NCI-H345 (cell line): ENCODE measurements around the gene CAPN2.
A peak's percentile ranks its signal among the peaks of the same experiment; 100 is the strongest.

Experiments used
- DNase-seq: peaks from one replicate; lab custom pipeline; 2025; lab: John Stamatoyannopoulos, UW

The CAPN2 gene

DNA sequence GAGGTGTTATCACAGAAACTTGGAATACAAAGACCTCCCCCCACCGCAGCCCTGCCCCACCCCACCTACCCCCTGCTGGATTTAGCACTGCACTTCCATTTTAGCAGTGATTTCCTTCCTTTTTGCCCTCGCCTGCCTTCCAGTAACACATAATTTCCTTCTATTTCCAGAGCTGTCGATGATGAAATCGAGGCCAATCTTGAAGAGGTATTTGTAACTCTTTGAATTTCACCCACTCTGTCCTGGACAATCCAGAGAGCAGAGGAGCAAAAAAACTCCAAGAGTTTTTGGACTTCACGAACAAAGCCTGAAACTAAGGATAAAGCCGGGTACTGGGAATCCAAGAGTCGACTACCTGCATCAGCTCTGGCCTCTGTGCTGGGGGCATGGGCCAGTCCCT, 49.1 kb downstream of the CAPN2 start:
- DNase-seq = no peak

- DNase-seq = no peak
Measured at GRCh38 chr1:223763251-223763650, 50.9 kb downstream of the CAPN2 start.

DNA sequence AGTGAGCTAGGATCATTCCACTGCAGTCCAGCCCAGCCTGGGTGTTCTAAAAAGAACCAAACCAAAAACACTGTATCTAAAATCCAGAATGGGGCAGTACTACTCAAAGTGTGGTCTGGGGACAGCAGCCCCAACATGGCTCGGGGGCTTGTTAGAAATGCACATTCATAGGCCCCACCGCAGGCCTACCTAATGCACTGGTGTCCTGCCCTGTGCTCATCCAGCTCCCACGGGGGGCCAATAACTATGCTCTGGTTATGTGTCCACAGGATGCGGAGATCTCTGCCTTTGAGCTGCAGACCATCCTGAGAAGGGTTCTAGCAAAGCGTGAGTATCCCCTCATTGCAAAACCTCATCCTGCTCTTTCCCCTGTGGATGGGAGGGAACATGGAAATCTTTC, 51.5 kb downstream of the CAPN2 start:
- no peak for DNase-seq

DNA sequence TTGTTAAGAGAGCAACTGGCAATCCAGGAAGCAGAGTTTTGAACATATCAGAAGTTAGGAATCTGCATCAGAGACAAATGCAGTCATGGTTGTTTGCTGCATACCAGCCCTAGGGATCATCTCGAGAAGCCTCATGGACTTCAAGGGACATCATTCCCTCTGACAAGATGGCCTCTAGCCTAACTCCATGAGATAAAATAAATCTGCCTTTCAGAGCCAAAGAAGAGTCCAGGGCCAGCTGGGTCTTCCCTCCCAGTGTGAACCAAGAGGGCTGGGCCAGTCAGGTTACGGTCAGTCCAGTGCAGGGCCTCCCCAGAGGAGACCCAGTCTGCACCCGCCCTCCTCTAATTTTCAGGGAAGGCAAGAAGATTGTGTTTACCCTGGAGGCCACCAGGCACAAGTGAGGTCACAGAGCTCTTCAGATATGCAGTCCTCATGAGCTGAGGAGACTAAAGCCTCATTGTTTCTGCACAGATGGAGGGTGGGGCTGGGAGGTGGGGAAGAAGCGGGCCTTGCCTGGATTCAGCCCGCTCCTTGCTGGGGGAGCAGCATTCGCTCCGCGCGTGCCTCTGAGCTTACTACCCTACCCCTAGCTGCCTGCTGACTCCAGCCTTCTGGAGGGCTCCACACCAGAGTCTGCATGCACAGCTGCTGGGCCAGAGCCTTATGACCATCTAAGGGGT, 52.8 kb downstream of the CAPN2 start:
- no peak for DNase-seq

DNA sequence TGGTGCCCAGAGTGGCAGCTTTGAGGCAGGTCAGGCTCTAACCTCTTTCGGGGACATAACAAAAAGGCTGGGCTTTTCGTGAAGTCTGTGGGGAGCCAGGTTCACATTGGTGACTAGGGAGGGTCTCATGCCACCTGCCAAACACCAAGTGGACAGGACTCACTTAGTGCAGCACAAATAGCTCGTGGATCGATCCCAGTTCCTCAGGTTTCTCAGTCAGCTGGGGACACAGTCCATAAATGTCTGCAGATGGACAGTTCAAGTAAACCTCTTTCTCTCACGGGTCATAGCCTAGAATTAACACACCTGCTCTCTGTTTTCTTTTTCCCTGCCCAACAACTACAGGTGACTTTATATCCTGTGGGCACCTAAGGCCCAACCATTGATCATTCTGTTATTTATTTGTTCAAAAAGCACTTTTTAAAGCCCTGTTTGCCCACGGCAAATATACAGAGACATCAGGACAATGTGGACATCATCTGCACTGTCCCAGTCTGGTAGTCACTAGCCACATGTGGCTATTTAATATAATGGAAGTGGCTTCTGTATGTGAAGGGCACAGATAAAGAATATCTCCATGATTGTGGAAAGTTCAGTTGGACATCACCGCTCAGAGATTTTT, 53.5 kb downstream of the CAPN2 start:
- peak; percentile 10 for DNase-seq

GRCh38 chr1:223770621-223771315, 58.4 kb downstream of the CAPN2 start:
- no peak for DNase-seq

DNA sequence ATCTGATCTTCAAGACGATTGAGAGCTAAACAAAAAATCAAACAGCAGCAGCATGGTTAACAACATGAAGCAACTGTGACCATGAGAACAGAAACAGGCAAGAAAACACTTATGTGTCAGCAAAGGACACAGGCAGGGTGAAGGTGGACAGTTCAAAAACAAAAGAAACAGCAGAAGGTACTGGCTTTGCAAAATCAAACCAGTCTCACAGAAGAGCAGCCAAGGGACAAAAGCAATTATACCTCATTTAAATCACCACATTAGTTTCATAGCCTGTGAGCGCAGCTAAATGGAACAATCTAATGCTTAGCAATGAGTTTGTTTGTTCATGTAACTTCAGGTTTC, 59.1 kb downstream of the CAPN2 start:
- DNase-seq = no peak

DNA sequence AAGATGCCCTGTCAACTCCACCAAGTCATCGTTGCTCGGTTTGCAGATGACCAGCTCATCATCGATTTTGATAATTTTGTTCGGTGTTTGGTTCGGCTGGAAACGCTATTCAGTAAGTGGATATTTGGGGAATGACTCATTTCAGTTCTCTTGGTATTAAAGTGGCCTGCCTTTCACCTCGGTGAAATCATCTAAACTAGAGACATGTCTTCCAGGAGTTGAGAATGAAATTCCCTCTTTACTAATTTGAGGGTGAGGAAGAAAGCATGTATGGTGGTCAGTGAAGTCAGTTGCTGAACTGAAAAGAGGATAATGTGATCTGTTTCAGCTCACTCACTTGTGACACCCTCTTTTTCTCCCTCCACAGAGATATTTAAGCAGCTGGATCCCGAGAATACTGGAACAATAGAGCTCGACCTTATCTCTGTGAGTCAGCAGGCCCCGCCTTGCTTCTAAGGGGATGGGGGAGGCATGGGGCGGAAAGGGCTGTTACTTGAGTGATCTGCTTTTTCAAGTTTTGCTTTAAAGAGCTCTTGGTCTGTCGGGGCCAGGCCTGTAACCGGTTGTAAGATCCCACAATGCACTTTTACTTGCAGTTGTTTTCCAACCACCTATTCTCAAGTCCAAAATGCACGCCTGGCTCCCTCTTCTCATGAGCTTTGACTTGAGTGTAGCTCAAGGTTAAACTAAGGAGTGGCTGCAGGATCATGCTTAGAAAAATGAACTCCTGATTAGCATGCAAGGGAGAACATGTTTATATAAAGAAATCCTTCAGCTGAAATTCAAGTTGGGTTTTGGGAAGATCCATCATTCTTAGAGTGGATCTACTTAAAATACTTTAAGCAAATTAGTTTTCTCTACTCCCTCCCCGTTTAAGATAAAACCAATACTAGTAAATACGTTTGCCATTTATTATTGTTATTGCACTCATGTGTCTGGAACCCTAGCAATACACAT, 59.8 kb downstream of the CAPN2 start:
- peak; percentile 19 for DNase-seq

- DNase-seq = no peak
Measured at GRCh38 chr1:223772771-223773160, 60.4 kb downstream of the CAPN2 start.

- no peak for DNase-seq
Measured at GRCh38 chr1:223774134-223774814, 61.9 kb downstream of the CAPN2 start.

DNA sequence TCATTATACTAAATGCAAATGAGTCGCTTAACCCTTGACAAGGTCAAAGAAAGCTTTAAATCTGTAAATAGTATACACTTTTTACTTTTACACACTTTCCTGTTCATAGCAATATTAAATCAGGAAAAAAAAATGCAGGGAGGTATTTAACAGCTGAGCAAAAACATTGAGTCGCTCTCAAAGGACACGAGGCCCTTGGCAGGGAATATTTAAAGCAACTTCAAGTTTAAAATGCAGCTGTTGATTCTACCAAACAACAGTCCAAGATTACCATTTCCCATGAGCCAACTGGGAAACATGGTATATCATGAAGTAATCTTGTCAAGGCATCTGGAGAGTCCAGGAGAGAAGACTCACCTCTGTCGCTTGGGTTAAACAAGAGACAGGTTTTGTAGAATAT, 62.7 kb downstream of the CAPN2 start:
- DNase-seq = no peak

DNA sequence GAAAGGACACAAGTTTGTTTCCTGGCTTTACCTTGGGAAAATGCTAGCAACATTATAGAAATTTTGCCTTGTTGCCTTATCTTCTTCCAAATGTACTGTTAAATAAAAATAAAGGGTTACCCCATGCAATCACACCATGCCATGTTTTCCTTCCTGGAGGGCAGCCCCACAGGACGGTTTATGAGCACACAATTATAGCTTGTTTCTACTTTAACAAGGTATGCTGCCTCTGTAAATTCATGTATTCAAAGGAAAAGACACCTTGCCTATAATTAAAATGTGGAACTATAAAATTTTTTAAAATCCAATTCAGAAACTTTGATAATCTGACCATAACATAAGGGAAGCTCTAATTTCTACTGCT, 63.4 kb downstream of the CAPN2 start:
- no peak for DNase-seq

- DNase-seq = no peak
Measured at GRCh38 chr1:223776075-223776814, 63.9 kb downstream of the CAPN2 start.

- DNase-seq = no peak
Measured at GRCh38 chr1:223776826-223777454, 64.6 kb downstream of the CAPN2 start.

DNA sequence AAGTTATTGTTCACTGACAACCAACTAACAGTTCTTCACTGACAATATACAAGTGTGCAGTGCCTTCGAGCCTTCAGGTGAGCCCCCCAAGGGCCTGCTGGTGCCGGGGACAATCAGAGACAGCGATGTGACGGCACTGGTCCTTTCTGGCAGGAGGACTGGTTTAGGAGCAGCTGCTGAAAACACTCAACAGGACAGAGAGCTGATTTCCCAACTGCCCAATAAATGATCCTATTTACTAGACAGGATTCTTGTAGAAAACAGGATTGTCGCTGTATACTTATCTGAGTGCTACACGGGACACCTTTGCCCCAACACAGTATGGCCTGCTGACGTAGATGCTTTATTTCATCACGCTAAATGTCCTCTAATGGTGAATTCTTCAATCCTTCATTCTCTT, 68.0 kb downstream of the CAPN2 start:
- DNase-seq = no peak

DNA sequence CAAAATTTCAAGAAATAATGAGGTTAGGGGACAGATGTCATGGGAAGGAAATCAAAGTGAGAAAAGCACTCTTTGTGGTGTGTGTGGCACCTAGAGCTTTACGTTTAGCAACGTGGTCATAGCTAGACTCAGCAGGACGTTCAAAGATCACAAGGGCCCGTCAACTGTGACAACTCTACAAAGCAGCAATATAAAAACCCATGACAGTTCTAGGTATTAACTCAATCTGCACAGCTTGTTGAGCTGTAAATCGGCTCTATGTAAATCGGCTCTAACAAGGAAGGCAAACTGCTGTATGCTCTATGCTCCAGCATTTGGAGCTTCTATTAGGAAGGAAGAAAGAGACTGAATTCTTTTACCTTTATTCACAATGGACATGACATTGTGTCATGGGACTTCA, 68.6 kb downstream of the CAPN2 start:
- DNase-seq = no peak

DNA sequence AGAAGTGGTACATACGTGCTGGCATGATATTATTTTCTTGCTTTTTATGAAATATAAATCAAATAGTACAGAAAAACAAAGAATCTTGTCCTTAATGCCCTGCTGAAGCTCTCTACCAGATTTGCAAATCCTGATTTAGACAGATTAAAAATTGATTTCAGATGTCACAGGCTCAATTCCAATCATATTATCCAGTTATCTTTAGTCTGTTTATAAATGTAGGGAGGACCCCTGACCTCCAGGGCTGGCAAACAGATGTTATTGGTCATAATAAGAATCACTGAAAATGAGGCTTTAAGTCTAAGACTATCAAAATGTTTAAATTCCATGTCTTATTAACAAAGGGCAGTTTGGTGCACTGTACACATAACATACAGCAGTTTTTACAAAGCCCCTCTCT, 71.3 kb downstream of the CAPN2 start:
- DNase-seq = no peak

DNA sequence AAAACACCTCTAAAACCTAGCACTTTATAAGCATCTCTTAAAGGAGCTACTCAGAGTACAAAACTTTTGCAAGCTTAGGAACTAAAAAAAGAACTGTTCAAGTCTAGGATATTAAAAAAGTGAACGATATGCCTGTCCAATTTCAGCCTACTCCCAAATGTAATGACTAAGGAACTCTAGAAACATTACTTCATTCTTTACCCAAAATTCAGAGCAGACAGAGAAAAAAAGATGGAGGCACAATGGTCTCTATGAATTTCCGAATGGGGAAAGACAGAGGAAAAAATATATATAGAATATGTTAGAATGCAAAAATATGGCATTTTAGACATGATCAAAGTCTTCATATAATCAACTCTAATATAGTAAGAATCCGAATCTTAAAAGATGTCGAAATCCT, 72.2 kb downstream of the CAPN2 start:
- DNase-seq = no peak

DNA sequence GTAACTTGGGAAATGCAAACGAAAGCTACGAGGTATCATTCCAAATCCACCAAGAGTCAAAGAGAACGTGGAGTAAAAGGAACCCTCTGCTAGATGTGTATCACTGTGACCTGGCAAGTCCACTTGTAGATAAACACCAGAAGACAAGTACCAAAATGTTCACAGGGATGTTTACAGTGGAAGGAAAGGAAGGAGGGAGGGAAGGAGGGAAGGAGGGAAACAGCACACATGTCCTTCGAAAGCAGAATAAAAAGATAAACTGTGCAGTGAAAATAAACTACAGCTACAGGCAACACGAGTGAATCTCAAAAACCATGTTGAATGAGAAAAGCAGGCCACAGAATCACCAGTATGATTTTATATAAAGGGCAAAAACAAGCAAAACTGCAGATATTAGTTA, 73.5 kb downstream of the CAPN2 start:
- no peak for DNase-seq

DNA sequence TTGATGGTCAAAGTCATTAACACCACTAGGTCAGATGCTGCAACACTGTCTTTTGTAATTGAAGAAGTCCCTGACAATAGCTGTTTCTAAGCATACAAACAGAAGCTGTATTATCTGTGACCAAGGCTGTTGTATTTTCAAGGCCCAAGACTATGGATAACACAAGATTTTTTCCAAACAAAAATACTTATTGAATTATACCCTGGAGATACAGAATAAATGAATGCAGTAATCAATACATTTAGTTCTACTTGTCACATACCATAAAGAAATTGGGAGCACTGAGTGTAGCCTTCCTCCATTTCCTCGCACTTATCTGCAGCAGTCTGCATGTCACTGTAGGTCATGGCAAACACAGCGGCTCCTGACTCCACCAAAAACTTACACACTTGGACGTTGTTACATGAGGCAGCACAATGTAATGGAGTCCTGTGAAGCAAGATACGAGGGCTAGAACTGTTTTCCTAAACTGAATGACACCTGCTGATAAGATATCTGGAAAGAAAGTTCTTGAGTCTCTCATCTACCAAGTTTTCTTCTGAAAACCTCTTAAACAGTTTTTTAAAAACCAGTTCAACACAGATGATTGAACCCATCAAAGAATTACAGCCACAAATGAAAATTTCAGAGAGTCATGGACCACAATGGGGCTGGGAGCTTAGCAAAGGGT, 76.5 kb downstream of the CAPN2 start:
- DNase-seq = no peak
